Stimulated activated naive CD4-positive, alpha-beta T cell treated with Interleukin-2 at 50 U/mL for 16 hours (primary cell): ENCODE data around the gene SGO2.
"Not testable (repeated sequence)": the region's sequence is repeated elsewhere in the genome, so short reads cannot be mapped to it uniquely, and the experiment has no call there.

Source experiments
- DNase-seq: peaks from one replicate; lab custom pipeline; 2025; lab: John Stamatoyannopoulos, UW

The SGO2 gene

GRCh38 chr2:200592406-200593075 lies 66.5 kb downstream of the SGO2 start:
- DNase-seq: no peak

- no peak for DNase-seq
These were observed 67.9 kb downstream of the SGO2 start for GRCh38 chr2:200593905-200594304.

GRCh38 chr2:200595913-200596312 lies 69.9 kb downstream of the SGO2 start:
- no peak for DNase-seq

- DNase-seq: no peak
These were observed 71.0 kb downstream of the SGO2 start for GRCh38 chr2:200596774-200597570.

- no peak for DNase-seq
These were observed 73.2 kb downstream of the SGO2 start for GRCh38 chr2:200599206-200599605.

- DNase-seq: no peak
These were observed 74.7 kb downstream of the SGO2 start for GRCh38 chr2:200600549-200601225.

GRCh38 chr2:200602584-200602983 lies 76.6 kb downstream of the SGO2 start:
- no peak for DNase-seq

GRCh38 chr2:200603972-200604371 lies 78.0 kb downstream of the SGO2 start:
- no peak for DNase-seq

GRCh38 chr2:200604571-200605255 lies 78.7 kb downstream of the SGO2 start:
- DNase-seq: no peak

GRCh38 chr2:200608341-200609027 lies 82.5 kb downstream of the SGO2 start:
- DNase-seq: no peak

GRCh38 chr2:200609028-200609614 lies 83.1 kb downstream of the SGO2 start:
- no peak for DNase-seq

GRCh38 chr2:200610217-200610616 lies 84.2 kb downstream of the SGO2 start:
- DNase-seq: not testable (repeated sequence)

- no peak for DNase-seq
These were observed 87.7 kb downstream of the SGO2 start for GRCh38 chr2:200613692-200614091.

GRCh38 chr2:200614249-200614648 lies 88.2 kb downstream of the SGO2 start:
- no peak for DNase-seq

- no peak for DNase-seq
These were observed 89.2 kb downstream of the SGO2 start for GRCh38 chr2:200615247-200615646.

GRCh38 chr2:200616193-200616592 lies 90.2 kb downstream of the SGO2 start:
- DNase-seq: no peak

GRCh38 chr2:200616656-200617055 lies 90.6 kb downstream of the SGO2 start:
- DNase-seq: no peak

GRCh38 chr2:200617156-200618053 lies 91.4 kb downstream of the SGO2 start:
- no peak for DNase-seq

GRCh38 chr2:200618054-200618419 lies 92.0 kb downstream of the SGO2 start:
- no peak for DNase-seq

- no peak for DNase-seq
These were observed 92.6 kb downstream of the SGO2 start for GRCh38 chr2:200618590-200619021.
